NCI-H526 treated with DMSO at 0.1 percent for 48 hours (cell line): Measurements from ENCODE around the gene IL18BP.
A peak's percentile ranks its signal among the peaks of the same experiment; 100 is the strongest.

Source experiments
- DNase-seq: peaks from one replicate; lab custom pipeline; 2025; lab: John Stamatoyannopoulos, UW

Gene IL18BP

DNA sequence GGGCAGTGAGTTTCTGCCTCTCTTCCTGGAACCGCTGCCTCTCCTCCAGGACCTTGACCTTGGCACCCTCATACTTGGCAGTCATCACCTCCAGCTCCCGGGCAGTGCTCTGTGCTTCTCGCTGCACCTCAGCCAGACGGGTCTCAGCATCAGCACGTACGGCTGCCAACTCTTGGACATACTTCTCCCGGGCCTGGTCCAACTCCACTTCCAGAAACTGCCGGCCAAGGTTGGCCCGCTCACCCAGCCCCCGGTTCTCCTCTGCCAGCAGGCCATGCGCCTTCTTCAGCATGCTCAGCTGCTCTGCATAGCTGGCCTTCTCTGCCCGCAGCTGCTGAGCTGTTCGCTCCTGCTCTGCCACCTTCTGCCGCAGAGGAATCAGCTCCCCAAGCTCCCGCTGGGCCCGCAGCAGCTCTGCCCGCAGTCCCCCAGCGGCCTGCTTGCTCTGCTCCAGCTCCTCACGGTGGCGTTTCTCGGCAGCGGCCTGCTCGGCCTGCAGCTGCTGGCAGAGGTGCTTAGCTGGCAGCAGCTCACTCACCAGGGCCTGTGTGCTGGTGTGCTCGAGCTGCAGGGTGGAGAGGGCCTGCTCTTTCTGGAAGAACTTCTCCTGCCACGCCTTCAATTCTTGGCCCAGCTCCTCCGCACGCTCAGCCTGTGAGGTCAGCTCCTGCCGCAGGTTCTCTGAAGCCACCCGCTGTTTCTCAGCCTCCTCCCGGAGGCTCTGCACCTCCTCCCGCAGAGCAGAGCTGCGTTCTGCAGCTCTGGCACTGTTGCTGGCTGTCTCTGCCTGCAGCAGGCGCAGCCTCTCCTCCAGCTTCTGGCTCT lies 14.4 kb downstream of the IL18BP start:
- DNase-seq: no peak

- no peak for DNase-seq
Measured at GRCh38 chr11:72013765-72014711, 15.3 kb downstream of the IL18BP start.

DNA sequence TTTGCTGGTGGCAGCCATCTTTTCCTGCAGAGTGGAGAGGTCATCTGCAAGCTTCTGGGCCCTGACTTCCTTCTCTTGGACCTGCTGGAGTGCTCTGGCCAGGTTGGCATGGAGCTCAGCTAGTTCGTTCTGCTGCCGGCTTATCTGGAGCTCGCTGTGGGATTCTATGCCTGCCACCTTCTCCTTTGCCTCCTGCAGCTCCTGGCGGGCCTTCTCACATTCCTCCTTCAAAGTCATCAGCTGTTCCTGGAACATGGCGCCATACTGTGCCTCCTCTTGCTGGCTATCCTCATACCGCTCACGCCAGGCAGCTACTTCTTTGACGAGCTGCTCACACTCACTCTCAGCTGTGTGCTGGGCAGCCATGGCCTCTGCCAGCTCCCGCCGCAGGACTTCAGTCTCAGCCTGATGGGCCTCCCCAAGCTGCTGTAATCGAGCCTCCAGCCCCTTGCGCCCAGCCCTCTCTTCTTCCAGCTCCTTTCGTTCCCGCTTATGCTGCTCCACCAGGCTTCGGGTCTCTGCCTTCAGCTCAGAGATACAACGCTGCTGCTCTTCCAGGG lies 16.1 kb downstream of the IL18BP start:
- DNase-seq: no peak

DNA sequence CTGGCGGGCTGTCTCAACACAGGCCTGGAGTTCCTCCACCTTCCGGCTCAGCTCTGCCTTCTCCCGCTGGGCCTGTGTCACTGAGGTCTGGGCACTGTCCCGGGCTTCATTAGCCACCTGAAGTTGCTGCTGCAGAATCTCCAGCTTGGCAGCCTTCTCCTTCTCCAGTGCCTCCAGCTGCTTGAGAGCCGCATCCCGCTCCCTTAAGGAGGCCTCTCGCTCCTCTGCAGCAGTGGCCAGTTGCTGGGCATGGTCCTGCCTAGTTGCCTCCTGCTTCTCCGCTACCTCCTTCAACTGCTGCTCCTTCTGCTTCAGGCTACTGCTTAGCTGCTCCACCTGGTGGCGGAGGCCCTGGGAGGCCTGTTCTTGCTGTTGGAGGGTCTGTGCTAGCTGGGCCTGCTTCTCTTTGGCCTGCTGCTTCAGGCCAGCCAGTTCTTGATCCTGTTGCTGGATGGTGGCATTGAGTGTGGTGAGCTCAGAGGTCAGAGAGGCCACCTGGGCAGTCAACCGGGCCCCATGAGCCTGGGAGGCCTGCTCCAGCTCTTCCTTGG lies 16.9 kb downstream of the IL18BP start:
- no peak for DNase-seq

DNA sequence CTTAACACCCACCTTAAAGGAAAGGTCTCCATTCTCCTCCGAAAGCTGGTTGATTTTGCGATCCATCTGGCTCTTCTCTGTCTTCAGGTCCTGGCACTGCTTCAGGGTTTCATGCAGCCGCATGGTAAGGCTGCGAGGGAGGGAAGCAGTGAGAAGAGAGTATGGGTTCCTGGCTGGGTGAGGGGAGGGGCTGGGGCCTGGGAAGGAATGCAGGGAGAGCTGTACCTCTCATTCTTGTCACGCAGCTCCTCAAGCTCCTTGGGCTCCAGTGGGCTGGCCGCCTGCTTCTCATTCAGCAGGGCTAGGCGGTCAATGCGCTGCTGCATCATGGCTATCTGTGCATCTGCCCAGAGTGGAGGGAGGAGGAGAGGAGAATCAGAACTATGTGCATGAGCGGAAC lies 19.5 kb downstream of the IL18BP start:
- no peak for DNase-seq

DNA sequence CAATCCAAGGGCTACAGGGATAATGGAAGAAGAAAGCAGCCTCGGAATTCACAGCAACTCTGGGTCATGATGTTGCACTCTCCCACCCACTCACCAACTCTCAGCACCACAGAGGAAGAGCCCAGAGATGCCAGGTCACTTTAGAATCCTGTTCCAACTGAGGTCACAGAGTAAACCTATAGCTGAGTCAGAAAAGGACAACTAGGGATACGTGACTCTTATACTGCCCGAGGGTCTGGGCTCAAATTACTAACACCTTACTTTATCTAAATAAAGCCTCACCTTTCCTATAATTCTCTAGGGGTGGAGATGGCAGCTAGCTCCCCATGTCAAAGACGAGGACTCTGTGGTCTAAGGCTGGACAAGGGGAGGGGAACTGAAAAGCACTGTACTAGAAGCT lies 24.6 kb downstream of the IL18BP start:
- DNase-seq: no peak

DNA sequence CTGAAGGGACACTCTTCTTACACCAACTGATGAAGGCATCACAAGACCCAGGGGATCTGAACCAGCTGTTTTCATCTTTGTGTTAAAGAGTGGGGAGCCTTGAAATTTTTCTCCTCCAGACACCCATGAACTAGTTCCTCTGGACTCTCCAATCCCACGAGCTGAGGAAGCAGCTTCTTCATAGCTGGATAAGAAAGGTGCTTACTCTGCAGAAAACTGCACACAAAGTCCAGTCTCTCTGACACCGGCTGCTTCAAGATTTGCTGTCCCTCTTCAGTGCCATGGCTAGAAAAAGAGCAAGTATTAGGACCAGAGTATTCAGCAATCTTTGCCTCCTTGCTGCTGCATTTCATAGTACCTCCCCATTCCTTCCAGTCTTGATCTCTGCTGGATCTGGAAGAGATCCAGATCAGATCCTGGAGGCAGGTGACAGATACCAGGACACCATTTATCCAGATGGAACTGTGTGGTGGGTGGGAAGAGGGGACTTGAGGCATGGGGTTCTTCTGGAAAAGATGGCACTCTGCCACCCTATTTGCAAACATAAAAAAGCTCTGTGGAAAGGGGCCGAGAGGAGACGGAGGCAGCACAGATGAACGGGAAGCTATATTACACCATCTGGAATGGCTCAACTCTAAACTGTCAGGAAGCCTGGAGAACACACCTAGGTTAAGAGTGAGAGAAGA lies 25.5 kb downstream of the IL18BP start:
- DNase-seq: no peak

- DNase-seq: no peak
Measured at GRCh38 chr11:72026090-72026489, 27.4 kb downstream of the IL18BP start.

GRCh38 chr11:72030472-72031045 lies 31.9 kb downstream of the IL18BP start:
- no peak for DNase-seq

GRCh38 chr11:72036687-72037086 lies 38.0 kb downstream of the IL18BP start:
- DNase-seq: no peak

GRCh38 chr11:72037554-72038311 lies 39.0 kb downstream of the IL18BP start:
- DNase-seq: no peak

DNA sequence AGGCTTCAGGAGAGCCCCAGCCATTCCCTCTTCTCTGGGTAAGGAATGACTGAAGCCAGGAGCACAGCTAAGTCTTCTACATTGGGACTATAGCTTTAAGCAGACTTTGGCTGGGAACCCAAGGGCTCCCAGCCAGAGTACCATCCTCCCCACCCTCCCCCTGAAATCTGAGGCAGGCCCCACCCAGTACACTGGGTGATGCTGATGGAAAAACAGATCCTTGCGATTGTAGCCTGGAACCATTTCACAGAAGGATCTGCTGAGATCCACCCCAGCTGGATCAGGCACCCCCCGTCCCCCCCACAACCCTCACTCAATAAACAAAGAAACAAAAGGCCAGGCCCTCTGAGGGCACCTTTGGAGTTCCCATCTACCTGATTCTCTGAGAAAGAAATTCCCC lies 39.8 kb downstream of the IL18BP start:
- no peak for DNase-seq

- no peak for DNase-seq
Measured at GRCh38 chr11:72039031-72039855, 40.5 kb downstream of the IL18BP start.

DNA sequence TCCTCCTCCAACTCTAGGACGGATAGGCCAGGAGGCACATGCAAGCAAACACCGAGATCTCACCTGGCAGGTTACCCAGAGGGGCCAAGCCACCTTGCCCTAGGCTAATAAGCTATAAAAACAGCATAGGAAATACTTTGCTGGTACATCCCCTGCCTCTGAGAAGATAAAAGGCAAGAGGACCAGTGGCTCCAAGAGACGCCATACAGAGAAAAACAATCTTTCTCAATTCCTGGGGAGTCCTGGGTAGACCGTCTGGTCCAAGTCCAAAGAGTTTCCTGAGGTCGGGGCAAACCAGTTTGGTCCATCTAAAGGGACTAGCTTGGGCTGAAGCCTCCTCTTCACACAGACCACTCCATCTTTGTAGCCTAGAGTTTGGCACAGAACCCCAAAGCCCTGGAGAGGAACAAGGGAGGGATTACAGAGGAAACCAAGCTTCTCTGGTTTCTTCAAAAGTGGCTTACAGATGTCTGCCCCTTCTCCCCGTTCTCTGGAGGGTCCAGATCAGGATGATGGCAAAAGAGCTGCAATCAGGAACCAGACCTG lies 41.2 kb downstream of the IL18BP start:
- no peak for DNase-seq

- peak; percentile 70 for DNase-seq
Measured at GRCh38 chr11:72040491-72041363, 42.0 kb downstream of the IL18BP start.

GRCh38 chr11:72041364-72042063 lies 42.8 kb downstream of the IL18BP start:
- DNase-seq: peak; percentile 81

DNA sequence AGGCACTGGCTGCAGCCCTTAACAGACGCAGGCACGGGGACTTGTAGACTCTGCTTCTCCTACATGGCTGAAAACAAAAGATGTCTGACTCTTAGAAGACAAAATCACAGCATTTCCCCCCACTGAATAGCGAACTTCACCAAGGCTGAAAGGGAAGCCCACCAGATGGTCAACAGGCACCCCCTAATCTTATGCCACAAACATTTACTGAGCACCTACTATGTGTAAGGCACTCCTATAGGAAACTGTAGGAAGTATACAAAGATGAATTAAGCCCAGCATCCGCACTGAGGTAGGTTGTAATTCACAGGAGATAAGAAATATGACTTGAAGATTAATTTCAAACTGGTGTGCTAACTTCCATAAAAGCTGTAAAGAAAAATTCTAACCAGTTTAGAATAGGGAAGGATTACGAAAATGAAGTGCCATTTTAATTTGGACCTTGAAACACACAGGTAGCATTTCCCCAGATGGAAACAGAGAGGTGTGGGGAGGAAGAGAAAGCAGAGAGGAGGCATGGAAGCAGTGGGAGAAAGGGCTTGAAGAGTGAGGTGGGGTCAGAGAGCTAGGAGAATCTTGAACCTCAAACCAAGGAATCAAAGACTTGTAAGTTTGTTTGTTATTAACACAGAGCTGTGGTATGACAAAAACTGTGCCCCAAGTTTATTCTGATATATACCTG lies 43.5 kb downstream of the IL18BP start:
- no peak for DNase-seq
